KMS-11 (cell line): ENCODE results near the gene HPN.

ENCODE experiments used
- H2AFZ ChIP-seq: fragments of 200-600 bp; sonication (generic); 2 replicates; pipeline ENCODE4 v1.6.1; 2016; ENCODE audit warnings: antibody characterized with exemption, mixed run types, low read depth
- H3K27ac ChIP-seq: fragments of 200-600 bp; sonication (generic); 2 replicates; pipeline ENCODE4 v1.6.1; 2016; ENCODE audit warnings: mild to moderate bottlenecking, mixed run types
- H3K27me3 ChIP-seq: fragments of 200-600 bp; sonication (generic); 2 replicates; pipeline ENCODE4 v1.6.1; 2017; ENCODE audit warnings: mild to moderate bottlenecking, low read depth, mixed run types, moderate library complexity; ENCODE audit not compliant: insufficient read depth
- H3K36me3 ChIP-seq: fragments of 200-600 bp; sonication (generic); 2 replicates; pipeline ENCODE4 v1.6.1; 2017; ENCODE audit warnings: mild to moderate bottlenecking, mixed run types; ENCODE audit not compliant: insufficient read depth
- H3K4me1 ChIP-seq: fragments of 200-600 bp; sonication (generic); 2 replicates; pipeline ENCODE4 v1.6.1; 2016; ENCODE audit warnings: mild to moderate bottlenecking, low read depth, mixed run types; ENCODE audit not compliant: poor library complexity, severe bottlenecking
- H3K4me2 ChIP-seq: fragments of 200-600 bp; sonication (generic); 2 replicates; pipeline ENCODE4 v1.7.0; 2016; ENCODE audit warnings: mild to moderate bottlenecking, mixed run types
- H3K4me3 ChIP-seq: fragments of 200-600 bp; sonication (generic); IDR thresholded peaks from 2 replicates; pipeline ENCODE4 v1.6.1; 2017; ENCODE audit warnings: low read depth, low read length, mixed read lengths; ENCODE audit not compliant: insufficient read depth
- H3K79me2 ChIP-seq: fragments of 200-600 bp; sonication (generic); 2 replicates; pipeline ENCODE4 v1.6.1; 2016; ENCODE audit warnings: low read depth, mixed run types; ENCODE audit not compliant: insufficient read depth
- H3K9ac ChIP-seq: fragments of 200-600 bp; sonication (generic); 2 replicates; pipeline ENCODE4 v1.6.1; 2016; ENCODE audit warnings: mild to moderate bottlenecking, mixed run types
- H4K20me1 ChIP-seq: fragments of 200-600 bp; sonication (generic); 2 replicates; pipeline ENCODE4 v1.6.1; 2016; ENCODE audit warnings: mild to moderate bottlenecking, mixed run types; ENCODE audit not compliant: insufficient read depth
- TF ChIP-seq, protein P1 (sequence below): fragments of 200-600 bp; sonication (generic); conservative IDR thresholded peaks from 2 replicates; pipeline ENCODE4 v1.6.1; 2017; ENCODE audit warnings: low read depth, mild to moderate bottlenecking, antibody characterized with exemption, low read length, moderate library complexity, mixed read lengths

Gene HPN

DNA sequence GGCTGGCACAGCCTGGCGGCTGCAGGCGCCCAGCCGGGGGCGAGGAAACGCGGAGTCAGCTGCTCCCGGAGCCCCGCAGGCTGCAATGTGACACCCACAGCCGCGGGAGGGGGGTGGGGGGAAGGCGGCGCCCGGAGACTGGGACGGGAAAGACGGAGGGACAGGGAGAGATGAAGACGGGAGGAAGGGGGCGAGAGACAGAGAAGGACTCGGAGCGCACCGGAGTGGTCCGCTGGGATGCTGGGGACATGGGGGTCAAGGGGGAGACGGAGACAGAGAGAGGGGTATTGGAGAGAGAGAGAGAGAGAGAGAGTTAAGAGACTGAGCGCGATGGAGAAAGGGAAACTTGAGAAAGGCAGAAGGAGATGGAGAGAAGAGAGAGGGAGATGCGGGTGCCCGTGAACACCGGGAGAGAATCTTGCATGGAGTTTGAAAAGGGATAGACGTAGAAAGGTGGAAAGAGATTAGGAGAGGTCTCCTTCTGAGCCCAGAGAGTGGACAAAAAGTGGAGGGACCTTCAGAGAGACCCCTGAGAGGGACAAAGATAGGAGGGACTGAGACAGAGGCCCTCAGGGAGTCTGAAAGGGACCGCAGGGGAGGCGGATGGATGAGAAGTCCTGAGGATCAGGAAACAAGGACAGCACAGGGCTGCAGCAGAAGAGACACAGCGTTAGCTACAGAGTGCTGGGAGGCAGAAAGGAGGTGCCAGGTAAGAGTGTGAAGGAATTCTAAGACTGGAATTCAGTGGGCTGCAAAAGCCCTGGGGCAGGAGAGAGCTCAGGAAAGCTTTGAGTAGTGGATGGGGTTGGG is 10.2 kb upstream of the HPN start:
- Histone ChIP-seq H3K4me1 (no peaks in the 10 kb centered on the region), H2AFZ (no peak overlapping the region)

DNA sequence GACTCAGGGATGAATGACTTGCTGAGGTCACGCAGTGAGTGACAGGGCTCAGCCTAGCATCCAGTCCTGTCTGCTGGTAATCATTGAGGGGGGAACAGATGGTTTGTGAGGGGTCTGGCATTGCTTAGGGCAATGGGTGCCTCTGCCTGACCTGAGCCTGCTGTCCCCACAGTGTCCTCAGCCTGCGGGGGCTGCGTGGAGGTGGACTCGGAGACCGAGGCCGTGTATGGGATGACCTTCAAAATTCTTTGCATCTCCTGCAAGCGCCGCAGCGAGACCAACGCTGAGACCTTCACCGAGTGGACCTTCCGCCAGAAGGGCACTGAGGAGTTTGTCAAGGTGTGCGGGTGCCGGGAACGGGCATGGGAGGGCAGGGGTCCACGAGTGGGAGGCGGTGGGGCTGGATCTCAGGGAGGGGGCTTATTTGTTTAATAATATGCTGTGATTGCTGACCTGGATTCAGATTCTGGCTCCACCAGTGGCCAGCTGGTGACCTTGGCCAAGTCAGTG is 9.1 kb upstream of the HPN start:
- no peak overlapping the region for H3K9ac ChIP-seq
- no peak overlapping the region for H3K4me2 ChIP-seq
- no peaks in the 10 kb centered on the region for H3K4me1 ChIP-seq
- TF ChIP-seq, protein P1, sequence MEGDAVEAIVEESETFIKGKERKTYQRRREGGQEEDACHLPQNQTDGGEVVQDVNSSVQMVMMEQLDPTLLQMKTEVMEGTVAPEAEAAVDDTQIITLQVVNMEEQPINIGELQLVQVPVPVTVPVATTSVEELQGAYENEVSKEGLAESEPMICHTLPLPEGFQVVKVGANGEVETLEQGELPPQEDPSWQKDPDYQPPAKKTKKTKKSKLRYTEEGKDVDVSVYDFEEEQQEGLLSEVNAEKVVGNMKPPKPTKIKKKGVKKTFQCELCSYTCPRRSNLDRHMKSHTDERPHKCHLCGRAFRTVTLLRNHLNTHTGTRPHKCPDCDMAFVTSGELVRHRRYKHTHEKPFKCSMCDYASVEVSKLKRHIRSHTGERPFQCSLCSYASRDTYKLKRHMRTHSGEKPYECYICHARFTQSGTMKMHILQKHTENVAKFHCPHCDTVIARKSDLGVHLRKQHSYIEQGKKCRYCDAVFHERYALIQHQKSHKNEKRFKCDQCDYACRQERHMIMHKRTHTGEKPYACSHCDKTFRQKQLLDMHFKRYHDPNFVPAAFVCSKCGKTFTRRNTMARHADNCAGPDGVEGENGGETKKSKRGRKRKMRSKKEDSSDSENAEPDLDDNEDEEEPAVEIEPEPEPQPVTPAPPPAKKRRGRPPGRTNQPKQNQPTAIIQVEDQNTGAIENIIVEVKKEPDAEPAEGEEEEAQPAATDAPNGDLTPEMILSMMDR = no peak
- H3K27me3 ChIP-seq = peaks cover 38% of the 10 kb centered on the region; the same call in 1 of the 2 replicates
- no peaks in the 10 kb centered on the region for H4K20me1 ChIP-seq
- H2AFZ ChIP-seq = no peak overlapping the region
- H3K4me3 ChIP-seq = no peak overlapping the region
- H3K36me3 ChIP-seq = no peaks in the 10 kb centered on the region
- no peak overlapping the region for H3K27ac ChIP-seq
- H3K79me2 ChIP-seq = no peaks in the 10 kb centered on the region

More for the DNA sequence above, 10.2 kb upstream of the HPN start:
- Histone ChIP-seq H3K4me2 (no peak overlapping the region), H3K4me3 (no peak overlapping the region), H3K27me3 (peaks cover 38% of the 10 kb centered on the region; the same call in 1 of the 2 replicates), H3K79me2 (no peaks in the 10 kb centered on the region), H3K36me3 (no peaks in the 10 kb centered on the region), H4K20me1 (no peaks in the 10 kb centered on the region), H3K9ac (no peak overlapping the region), H3K27ac (no peak overlapping the region)
- TF ChIP-seq, protein P1 = no peak

DNA sequence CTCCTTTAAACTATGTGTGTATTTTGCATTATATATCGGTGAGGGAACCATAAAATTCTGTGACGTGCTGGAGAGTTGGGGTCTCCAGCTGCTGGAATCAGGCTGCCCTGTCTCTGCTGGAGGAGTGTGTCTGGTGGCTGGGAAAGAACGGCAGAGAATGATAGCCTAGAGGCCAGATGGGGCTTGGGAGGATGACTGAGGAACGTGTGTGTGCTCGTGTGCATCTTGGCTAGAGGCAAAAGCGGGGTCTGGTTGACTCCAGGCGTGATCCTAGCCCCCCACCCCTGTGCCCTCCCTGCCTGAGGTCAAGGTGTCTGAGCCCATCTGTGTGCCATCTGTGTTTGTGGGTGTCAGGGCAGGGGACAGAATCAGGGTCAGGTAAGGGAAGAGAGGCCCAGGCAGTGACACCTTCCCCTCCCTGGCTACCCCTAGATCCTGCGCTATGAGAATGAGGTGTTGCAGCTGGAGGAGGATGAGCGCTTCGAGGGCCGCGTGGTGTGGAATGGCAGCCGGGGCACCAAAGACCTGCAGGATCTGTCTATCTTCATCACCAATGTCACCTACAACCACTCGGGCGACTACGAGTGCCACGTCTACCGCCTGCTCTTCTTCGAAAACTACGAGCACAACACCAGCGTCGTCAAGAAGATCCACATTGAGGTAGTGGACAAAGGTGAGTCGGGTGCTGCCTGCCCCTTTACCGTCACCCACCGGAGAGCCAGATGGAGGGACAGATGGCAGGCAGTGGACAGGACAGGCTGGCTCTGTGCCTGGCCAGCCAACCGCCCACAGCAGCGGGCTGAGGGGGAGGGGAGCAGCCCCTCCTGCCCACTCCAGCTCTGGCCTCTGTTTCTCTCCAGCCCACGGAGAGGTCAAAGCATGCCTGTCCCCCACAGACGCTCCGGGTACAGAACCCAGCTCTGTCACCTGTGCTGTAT is 8.2 kb upstream of the HPN start:
- Histone ChIP-seq H3K9ac (no peak overlapping the region), H3K79me2 (no peaks in the 10 kb centered on the region), H3K27me3 (peaks cover 39% of the 10 kb centered on the region; the same call in 1 of the 2 replicates), H4K20me1 (no peaks in the 10 kb centered on the region), H2AFZ (no peak overlapping the region), H3K36me3 (no peaks in the 10 kb centered on the region), H3K4me3 (no peak overlapping the region), H3K4me2 (no peak overlapping the region), H3K27ac (no peak overlapping the region), H3K4me1 (no peaks in the 10 kb centered on the region)
- TF ChIP-seq, protein P1 = no peak

DNA sequence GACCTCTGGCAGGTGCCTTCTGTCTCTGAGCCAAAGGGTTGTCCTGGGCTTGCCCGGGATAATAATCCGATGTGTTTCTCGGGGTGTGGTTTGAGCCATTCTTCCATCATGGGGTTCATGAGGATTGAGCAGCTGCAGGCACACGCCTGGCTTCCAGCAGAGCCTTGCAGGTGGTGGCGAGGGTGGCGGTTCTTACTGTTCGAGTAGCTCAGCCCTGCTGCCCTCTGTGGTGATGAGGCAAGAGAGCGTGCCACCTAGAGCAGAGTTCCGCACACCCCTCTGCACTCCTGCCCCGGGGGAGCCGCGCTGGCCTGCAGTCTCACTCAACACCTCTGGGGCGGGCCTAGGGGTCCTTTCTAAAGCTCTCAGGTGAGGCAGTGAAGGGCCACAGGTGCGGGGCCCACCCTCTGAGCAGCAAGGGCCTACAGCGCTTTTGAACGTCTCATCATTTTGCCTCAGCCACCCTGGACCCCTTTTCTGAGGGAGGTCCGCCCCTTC is 7.5 kb upstream of the HPN start:
- Histone ChIP-seq H3K9ac (no peak overlapping the region), H3K27ac (no peak overlapping the region), H3K4me1 (no peaks in the 10 kb centered on the region), H3K4me3 (no peak overlapping the region), H2AFZ (no peak overlapping the region), H3K79me2 (no peaks in the 10 kb centered on the region), H3K36me3 (no peaks in the 10 kb centered on the region), H4K20me1 (no peaks in the 10 kb centered on the region), H3K4me2 (no peak overlapping the region), H3K27me3 (peaks cover 41% of the 10 kb centered on the region; the same call in 1 of the 2 replicates)
- TF ChIP-seq, protein P1 = no peak
